ENCODE data around the gene FILIP1L.

The FILIP1L gene

DNA sequence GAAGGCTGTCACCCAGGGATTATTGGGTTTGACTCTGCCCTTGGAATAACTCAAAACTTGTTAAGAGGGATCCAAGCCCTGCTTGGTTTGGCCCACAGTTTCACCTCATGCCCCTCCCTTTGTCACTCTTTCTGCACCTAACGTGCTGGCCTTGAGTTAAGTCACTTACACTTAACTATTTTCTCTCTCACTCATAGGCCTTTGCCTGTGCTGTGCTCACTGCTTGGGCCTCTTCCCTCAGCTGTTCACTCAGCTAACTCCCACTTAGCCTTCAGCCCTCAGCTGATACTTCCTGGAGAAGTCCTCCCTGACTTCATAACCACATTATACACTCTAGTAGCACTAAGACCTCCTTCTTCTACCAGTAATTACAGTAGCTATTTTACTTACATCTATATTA lies 163.4 kb downstream of the FILIP1L start:
- no peak for DNase-seq (ENCODE audit: low spot score)

DNA sequence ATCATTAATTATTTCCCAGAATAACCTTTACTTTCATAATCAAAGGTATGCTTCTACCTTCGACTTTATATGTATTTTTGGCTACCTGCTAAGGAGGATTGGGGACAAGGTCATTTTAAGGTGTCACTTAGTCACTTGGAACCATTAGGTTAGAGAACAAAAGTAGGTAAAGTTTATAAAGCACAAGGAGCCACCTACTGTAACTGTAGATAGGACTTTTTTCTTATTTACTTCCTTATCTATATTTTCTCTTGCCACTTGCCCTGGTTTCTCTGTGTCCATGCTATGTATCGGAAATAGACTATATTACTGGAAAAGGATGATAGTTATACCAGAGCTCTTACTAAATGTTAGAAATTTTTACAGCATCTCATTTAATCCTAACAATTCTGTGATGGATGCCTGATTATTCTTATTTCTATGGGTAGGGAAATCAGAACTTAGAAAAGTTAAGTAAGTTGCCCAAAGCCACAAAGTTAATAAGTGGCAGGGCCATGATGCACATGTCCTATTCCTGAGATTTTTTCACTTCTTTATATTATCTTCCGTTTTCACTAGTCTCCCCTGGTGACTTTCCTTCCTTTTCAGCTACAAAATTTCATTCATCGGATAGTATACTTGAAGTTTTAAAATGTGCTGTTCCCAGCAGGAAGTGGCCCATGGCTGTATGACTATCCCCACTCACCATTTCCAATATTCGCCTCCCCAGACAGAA lies 164.2 kb downstream of the FILIP1L start:
- DNase-seq (ENCODE audit: low spot score) = no peak

DNA sequence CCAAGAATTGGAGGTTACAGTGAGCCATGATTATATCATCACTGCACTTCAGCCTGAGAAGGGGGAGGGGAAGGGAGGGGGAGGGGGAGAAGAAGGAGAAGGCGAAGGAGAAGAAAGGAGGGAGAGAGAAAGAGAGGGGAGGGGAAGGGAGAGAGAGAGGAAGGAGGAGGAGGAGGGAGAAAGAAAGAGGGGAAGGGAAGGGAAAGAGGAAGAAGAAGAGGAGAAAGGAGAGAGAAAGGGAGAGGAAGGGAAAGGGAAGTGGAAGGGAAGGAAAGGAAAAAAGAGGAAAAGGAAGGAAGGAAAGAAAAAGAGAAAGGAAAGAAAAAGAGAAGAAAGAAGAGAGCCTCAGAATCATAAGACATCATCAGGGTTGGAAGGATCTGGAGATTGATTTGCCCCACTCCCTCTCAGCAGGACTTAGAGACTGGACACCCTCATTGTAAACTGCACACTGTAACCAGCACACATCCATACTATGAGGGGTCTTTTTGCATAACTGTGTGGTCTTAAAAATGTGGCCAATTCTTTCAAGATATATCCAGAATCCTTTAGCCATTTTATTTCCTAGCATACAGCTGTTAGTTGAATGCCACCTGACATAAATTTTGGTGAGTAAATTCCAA lies 165.7 kb downstream of the FILIP1L start:
- DNase-seq (ENCODE audit: low spot score) = no peak

DNA sequence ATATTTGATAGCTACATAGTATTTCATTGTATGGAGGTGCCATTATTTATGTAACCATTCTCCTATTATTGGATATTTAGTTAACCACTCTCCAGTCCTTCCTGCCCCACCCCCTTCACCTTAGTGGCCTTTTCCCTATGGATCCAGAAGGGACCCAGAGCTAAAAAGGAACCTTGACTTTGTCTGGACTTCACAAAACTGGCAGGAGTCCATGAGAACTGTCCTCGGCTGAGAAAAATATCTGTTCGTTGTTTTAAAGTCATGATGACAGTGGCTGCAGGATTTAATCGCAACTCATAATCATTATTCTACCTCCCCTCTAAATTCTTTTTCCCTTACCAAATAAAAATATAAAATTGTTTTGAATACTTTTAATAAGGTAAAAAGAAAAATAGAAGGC lies 166.9 kb downstream of the FILIP1L start:
- no peak for DNase-seq (ENCODE audit: low spot score)

DNA sequence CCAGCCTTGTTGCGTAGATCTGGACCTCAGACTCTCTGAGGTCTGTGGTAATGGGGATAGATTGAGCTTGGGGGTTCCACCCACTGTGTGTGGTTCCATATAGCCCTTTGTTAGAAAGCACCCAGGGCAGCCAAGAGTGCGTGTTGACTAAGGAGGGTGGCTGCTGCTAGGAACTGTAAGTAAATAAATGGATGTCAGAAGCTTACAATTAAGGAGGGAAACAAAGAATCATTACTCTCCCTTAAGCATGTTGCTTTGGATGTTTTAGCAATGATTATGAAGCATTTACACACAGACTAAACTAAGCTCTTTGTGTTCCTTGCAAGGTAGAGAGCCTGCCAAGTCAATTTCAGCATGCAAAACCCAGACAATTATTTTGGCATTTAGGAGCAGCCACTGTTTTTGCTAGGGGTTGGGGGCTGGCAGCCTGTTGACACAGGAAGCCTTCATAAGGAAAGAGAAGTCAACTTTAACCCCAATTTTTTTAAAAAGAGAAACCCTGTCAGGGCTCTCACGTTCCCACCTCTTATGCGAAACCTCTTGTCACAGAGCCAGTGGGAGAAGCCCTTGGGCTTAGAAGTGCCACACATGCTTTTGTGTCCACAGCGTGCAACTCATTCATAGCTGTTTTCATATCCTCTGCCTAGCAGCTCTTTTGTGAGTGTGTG lies 168.8 kb downstream of the FILIP1L start:
- DNase-seq (ENCODE audit: low spot score) = no peak

DNA sequence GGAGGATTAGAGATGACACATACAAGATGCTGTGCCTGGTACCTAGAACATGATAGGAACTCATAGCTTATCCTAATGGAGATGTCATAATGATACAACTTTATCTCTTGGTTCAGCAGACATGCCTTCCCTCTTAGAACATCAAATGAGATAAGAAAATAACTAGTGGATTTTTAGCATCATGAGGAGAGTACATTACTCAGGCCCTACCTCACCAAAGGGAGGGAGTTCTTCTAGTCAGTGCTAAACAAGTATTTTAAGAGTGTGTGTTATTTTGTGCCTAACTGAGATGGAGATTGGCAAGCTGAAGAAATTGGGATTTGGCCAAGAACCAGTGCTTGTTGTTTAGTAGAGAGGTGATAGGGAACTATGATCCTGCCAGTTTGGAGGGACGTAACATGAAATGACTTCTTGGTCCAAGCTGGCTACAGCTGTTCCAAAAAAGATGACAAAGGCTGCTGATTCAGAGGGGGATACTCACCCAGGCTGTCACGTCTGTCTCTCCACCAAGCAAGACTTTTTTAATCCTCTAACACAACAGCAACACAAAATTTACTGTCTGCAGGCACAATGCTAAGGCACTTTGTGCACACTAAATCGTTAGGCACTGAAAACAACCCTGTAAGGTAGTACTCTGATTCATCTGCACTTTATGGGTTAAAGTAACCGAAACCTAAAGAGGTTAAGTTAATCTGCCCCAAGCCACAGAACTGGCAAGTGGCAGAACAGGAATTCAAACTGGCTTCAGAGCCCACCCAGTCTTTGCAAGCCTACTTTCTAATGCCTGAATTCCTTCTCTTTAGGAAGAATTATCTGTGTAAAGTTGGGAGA lies 170.2 kb downstream of the FILIP1L start:
- no peak for DNase-seq (ENCODE audit: low spot score)

DNA sequence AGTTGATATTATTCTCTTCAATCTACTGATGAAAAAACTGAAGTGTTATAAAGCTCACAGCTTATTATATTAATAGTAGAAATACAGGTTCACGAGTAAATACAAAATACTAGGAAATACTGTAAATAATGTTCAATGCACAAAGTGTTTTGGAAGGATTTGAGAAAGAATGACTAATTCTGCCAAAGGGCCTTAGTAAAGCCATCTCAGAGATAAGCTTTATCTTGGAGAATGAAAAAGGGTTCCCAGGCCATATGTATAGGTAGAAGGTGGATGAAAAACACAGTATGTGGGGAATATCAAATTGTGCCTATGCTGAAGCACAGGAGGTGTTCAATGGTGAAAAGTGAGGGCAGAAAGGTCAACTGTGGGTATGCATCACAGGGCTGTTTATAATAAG lies 173.1 kb downstream of the FILIP1L start:
- DNase-seq (ENCODE audit: low spot score) = no peak

DNA sequence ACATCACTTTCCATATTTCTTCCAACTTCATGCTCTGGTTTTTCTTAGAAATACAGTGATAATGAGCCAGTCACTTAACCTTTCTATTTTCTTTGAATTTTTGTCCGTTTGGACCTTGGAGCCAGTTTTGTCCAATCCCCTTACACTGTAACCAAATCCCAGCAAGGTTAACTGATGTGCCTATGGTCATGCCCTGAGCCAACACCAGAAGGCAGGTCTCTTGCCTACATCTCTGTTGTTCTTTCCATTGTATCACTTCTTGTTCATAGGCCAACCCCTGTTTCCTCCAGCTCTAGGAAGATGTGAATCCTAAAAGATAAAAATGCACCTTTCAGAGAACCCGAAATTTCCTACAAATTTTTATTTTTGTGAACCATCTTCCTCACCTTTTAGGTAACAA lies 174.0 kb downstream of the FILIP1L start:
- DNase-seq (ENCODE audit: low spot score) = no peak

DNA sequence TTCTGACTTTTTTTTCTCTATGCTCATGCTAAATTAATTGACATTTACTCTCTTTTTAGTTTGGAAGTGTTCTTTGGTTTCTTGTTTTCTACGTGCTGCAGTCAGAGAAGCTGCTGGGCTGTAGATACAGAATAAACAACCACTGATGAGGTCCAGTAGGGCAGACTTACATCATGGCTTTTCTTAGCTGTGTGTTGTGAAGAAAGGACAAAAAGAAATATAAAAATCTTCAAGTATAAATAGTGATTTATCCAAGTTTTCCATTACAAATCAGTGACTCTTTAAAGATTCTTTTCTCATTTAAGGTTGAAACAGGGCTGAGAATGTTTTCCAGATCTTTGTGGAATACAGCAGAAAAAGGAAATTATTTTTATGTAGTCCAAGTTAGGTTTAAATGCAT lies 174.4 kb downstream of the FILIP1L start:
- no peak for DNase-seq (ENCODE audit: low spot score)

DNA sequence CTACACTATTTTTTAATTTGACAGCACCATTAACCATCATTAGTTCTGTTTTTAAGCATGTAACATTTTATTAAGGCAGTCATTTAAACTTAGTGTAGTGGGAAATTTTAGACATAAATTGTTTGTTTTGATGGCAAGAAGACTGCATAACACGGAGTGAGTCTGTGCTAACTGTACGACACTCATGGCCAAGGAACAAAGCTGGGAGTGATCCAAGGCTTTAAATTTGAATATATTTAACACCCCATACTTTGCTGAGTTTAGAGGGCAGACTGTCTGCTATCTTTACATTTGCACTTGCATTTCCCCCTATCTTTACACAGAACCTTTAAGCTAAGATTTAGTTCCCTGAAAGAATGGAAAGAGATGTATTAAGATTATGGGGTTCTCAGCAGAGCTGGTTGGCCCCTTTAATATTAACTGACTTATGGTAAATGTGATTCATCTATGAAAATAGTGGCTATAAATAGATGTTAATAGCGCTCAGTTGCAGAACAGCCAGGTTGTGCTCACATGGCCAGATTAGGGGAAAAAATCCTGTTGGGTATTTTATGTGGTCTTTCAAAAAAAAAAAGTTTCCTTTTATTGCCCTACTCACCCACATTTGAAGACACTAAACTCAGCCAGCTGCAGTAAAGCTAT lies 175.9 kb downstream of the FILIP1L start:
- no peak for DNase-seq (ENCODE audit: low spot score)

DNA sequence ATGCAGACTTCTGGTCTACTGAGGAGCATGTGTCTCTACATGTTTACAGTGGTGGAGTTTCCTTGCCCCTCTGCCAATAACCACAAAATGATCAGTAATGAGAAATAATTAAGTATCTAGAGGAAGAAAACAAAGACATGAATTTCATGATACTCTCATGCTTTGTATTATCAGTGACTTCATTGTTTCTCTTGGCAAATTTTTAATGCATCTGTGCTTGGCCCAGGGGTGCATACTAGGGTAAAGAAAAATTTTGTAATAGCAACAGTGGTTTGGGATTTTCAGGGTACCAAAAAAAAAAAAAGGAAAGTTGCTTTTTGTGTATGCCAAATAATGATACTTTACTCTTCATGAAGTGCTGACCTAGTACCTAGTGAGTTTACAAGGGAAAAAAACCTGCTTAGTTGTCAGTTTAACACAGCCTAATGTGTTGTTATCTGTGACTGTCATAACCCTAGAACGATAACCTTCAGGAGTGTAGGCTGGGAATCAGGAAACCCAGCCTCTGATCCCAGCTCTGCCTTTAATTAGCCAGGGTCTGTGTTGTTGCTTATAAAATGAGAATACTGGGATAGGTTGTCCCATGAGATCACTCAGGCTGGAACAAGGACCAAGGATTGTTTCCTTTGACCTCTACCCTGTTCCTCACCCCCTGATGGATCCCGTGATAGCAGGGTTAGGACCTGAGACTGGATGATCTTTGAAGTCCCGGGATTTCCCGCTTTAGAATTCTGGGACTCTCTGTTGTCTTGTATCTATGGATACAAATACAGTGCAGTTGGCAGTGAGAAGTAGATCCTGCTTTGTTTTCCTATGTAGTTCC lies 179.1 kb downstream of the FILIP1L start:
- no peak for DNase-seq (ENCODE audit: low spot score)

DNA sequence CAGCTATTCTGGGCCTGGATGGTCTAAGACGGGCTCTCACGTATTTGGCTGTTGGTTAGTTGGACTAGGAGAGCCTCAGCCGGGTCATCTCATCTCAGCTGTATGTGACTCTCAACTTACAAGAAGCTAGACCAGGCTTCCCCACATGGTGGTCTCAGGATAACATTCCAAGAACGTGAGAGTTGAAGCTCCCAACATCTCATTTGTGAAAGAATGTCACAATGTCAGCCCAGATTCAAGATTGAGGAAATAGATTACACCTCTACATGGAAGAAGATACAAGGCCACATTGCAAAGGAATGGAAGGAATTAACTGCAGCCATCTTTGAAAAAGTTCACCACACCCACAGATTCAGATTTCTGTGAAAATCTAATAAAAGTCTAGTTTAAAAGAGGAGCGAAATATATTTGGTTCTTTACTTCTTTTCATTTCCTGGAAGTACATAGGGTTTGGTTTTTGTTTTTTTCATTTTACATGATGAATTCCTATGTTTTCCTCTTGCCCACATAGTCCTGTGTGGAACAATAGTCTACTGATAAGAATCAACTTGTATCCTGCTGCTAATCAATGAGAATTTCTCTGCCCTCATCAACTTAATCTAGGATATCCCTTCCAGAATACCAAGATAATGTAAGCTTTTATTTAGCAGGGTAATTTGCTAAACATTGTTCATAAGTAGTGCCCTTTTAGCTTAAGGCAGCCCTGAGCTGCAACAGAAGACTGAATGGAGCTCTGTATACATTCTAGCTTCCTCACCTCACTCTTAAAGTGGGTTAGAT lies 180.1 kb downstream of the FILIP1L start:
- DNase-seq (ENCODE audit: low spot score) = no peak

DNA sequence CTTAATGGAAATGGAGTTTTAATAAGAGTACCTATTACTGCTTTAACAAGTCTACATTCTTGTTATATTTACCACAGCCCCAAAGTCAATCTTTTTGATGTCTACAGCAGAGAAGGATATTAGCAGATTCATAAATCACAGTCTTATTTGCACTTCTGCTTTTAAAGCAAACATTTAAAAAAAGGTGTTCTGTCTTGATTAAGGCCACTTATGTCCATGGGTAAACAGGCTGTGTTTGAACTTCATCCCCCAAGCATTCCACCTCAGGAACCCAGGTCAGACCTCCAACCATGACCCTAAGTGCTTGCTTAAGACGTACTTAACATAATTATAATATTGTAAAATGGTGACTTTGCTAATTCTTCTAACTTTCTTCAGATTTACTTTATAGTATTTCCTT lies 183.2 kb downstream of the FILIP1L start:
- no peak for DNase-seq (ENCODE audit: low spot score)

DNA sequence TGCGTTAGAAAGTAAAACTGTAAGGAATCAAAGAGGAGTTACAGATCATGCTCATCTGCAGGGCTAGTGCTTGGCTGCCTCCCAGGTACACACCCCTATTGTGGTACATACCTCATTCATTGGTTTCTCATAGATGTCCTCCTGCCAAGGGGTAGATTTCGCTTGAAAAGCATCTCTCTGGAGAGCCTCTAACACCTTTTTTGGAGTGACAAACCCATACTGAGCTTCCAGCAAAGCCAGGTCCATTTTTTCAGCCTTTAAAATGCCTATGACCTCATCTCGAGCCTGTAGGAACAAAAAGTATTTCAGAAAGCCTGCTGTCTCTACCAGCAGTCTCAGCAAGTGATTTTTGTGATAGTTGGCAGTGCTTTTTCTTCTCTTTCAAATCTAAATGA lies 184.6 kb downstream of the FILIP1L start:
- no peak for DNase-seq (ENCODE audit: low spot score)

DNA sequence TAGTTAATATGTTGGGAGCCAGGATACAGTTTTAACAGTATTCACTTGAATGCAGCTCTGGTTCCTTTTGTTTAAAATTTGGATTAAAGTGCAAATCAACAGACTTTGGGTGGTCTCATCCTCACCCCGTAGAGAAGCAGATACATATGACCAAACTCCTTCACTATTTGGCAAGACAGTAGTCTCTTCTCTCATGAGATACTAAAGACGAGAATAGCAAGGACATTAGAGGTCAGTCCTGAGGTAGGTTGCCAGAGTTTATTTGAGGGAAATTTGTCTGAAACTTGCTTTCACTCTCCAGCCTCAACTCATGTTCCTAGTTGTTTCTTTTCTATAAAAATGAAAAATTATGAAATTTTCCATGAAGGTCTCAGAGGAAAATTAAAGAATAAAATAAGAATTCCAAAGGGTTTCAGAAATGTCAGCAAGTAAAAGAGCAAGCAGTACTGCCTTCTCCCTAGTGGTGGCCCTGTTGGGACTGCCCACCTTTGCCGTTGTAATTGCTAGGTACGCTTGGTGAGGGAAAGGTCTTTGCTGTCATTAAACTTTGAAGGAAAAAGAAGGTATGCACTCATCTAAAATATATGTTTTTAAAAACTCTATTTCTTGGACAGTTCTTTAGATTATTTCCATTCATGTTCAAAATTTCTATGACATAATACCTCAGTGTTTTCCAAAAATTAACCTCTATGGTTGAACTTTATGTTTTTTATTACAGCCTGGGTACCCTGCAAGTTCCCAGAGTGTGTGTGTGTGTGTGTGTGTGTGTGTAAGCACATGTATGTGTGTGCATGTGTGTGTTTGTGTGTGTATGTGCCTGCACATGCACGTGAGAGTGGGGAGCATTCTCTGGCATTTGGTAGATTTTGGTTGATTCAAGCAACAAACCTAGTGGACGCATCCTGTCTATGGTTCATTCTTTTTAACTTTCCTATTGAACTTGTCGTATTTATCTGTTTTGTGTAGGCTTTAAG lies 185.2 kb downstream of the FILIP1L start:
- no peak for DNase-seq (ENCODE audit: low spot score)

DNA sequence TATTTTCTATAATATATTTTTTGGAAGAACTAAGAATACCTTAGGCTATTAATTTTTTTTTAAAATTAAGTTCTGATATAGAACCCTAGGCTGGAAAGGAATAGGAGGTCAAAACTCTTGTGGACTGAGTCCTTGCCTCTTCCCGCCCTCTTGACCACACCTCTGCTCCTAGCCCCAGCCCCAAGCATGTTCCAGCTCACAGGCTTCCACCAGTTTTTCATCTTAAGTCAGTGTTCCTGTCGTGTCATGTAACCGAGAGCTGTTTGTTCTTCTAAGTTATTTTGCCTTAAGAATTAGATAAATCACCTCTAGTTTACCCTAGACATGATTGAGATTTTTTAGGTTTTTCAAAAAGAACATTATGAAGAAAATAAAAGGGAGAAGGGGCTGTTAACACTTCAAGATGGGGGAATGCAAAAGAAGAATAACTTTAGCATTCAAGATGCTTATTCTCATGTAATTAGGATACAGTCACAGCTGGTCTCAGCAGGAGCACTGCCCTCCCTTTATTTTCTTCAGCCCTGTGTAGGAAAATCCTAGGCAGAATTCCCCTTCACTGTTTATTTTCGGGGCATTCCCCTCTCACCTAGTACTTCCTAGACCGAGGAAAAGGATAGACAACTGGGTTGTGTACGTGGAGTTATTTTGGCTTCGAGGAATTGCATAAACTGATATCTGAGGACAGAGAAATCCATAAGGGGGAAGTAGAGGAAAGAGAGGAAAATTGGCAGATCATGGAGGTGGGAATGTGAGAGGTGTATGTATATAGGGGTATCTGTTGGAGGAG lies 186.4 kb downstream of the FILIP1L start:
- no peak for DNase-seq (ENCODE audit: low spot score)

DNA sequence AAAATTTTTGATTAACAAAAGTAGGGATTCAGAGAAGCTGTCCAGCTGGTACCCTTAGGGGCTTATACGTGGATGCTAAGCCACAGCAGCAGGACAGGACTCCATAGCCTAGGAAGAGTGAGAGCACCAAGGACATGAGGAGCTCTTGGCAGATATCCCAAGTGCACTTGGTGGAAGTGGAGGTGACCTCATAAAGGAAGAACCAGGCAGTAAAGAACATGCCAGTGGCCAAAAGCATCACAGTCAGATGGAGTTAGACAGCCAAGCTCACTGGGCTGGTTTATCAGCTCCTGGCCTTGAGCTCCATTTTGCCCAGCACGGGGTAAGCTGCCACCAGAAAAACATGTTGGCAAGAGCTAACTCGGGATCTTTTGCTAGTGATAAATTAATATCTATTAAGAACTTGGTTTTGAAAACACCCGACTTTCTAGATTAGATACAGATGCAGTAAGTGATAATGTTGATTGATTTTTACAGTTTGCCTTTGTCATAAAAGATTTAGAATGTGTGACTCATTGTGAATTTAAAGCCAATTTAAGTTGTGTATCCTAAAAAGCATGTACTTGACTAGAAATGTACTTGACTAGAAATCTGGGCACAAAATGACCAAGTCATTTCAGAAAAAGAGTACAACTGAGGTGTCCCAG lies 188.6 kb downstream of the FILIP1L start:
- no peak for DNase-seq (ENCODE audit: low spot score)

DNA sequence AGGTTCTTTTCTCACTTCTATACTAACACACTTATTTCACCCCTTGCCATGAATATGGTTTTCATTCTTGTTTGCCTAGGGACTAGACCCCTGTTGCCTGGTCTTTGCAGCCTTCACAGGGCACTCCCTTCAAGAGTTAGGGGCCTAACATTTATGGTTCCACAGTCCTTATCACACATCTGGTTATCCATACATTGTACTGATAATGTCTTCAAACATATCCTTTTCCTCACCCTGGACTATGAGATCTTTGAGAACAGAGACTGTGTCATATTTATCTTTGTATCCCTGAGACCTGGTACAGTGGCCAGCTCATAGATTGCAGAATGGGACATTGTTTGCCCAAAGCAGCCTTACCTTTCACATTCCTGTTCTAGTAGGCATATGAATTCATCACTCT lies 190.4 kb downstream of the FILIP1L start:
- DNase-seq (ENCODE audit: low spot score) = no peak
